GM18517 (cell line): ENCODE results near the gene TANC1.

ENCODE experiments used
- ATAC-seq: cut with Tn5 transposase; IDR thresholded peaks from one replicate; pipeline ENCODE4 v1.9.1; 2021; ENCODE audit warnings: mild to moderate bottlenecking, moderate library complexity; ENCODE audit not compliant: unreplicated experiment

TANC1 gene

GRCh38 chr2:159053161-159054031 is 85.0 kb downstream of the TANC1 start:
- ATAC-seq = no peak

- ATAC-seq = no peak
These were observed 85.5 kb downstream of the TANC1 start for GRCh38 chr2:159054032-159054334.

DNA sequence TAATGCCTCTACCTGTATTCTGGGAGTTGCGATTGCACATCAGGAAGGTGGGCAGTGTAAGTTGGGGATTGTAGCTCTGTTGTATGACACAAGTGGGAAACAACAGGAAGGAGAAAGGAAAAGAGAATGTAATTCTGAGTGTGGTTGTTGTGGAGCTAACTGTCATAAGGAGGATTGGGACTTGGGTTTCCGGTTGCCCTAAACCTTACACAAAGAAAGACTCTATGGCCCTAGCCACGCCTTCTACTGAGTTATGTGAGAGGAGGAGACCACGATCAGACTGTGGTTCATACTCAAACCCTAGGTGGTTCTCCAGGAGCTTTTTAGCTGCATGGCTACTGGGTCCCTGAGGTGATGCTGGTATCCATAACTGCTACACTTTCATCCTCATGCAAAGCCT is 86.5 kb downstream of the TANC1 start:
- ATAC-seq = no peak

- ATAC-seq = no peak
These were observed 92.1 kb downstream of the TANC1 start for GRCh38 chr2:159060518-159060917.

DNA sequence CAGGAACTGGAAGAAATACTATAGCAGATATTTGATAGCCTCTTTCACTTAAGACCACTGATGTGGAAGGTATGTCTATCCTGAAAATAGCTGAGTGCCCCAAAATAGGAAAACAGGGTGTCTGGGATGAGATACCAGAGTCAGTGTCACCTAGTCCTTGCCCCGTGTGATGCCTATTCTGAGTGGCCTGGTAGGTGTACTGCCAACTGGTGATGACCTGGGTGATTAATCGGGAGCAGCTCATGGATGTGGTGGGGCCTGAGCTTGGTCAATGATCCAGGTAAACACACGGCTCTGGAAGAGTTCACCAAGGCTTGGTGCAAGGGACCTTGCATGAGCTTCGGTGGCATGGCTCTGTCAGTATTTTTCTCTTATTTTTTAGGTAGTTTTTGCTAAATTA is 95.2 kb downstream of the TANC1 start:
- ATAC-seq = no peak

GRCh38 chr2:159064446-159065301 is 96.2 kb downstream of the TANC1 start:
- ATAC-seq = no peak

DNA sequence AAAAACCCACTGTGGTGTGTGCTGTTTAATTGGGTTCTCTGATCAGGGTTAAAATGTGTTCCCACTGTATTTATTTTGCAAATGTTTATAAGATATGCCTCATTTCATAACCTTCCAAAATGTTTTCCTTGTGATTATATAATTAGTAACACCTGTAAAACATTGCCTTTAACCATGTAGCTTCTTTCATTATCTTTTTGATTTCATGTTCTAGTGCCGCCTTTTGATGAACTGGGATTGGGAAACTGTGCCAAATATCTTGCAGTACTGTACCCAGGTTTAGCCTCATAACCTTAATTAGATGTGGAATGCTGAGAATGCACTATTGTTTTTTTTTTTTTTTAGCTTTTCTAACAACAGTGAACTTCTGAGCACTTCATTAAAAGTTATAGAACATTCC is 96.9 kb downstream of the TANC1 start:
- no peak for ATAC-seq

DNA sequence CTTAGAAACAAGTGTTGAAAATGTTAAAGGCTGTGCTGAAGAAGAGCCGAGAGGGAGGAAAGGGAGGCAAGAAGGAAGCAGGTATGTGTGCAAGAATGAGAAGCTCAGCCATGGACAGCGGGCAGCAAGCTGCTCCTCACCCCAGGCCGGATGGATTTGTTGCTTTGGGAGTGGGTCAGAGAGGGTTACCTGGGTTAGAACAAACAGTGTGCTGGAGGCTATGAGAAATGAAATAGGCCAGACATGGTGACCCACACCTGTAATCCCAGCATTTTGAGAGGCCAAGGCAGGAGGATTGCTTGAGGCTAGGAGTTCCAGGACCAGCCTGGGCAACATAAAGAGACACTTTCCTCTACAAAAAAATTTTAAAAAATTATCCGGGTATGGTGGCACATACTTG is 97.5 kb downstream of the TANC1 start:
- ATAC-seq = no peak

DNA sequence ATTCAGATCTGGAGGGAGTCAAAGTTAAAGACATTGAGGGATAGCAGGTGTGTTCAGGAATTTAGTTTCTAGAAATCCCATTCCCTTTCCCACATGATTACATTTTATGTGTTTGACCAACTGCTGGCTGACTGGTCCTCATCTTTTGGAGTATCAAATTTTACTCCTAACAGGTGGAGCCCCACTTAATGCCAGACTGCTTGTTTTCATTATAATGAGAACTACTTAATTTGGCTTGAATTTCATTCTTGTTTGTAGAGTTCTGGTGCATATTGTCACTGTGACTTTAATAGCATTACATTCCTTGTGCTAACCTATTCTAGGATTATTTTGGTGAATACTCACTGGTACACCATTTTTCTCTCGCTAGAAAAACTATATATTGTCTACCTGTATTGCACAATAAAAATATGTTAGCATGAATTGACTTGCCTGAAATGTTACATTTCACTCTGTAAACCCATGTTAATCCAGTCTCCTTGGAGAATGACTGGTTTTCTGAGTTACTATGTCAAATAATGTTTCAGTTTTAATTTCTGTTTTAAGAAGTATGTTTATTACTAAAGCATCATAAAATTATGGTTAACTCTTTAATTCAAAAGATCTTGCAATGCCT is 98.2 kb downstream of the TANC1 start:
- ATAC-seq = no peak

DNA sequence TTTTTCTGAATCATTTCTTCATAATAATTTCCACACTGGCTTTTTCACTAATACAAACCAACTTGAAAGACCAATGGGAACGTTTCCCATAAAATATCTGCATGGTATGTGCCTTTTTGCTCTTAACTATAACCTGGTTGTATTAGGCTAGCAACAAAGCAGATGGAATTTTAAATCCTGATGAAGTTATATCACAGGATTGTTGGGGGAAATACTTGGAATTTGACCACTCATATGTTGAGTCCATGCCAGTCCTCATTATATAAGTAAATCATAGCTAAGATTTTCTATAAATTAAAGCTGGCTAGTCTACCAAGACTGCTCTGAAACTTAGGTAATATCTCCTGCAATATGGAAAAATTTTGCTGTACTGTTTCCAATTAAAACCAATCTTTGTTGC is 99.5 kb downstream of the TANC1 start:
- ATAC-seq = no peak

GRCh38 chr2:159069229-159069628 is 100.8 kb downstream of the TANC1 start:
- no peak for ATAC-seq

DNA sequence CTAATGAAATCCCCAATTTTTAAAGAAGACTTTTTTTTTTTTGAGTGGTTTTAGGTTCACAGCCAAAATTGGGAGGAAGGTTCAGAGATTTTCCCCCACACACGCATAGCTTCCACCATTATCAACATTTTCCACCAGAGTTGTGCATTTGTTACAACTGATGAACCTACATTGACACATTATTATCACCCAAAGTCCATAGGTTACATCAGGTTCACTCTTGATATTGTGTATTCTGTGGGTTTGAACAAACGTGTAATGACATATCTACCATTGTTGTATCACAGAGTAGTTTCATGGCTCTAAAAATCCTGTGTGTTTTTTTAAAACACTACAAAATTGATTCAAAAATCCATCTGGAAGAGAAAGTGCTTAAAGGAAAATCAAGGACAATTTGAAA is 101.8 kb downstream of the TANC1 start:
- no peak for ATAC-seq

- no peak for ATAC-seq
These were observed 102.9 kb downstream of the TANC1 start for GRCh38 chr2:159071190-159071915.

GRCh38 chr2:159072795-159073194 is 104.4 kb downstream of the TANC1 start:
- ATAC-seq = no peak

DNA sequence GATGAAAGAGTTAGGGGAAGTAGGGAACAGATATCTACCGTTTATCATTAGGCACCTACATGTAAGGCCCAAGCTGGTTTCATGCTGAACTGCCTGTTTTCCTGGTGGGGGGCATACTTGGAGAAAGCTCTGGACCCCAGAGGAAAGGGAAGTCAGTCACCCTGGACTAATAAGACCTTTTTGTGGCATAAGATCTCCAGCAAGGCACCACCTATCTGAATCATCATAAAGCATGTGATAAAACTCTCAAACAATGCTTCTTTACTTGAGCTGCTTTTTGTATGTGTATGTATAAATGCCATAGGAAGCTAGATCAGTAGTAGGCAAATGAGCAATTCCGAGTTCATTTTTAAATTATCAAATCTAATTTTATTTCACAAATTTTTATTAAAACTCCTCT is 104.8 kb downstream of the TANC1 start:
- no peak for ATAC-seq

- no peak for ATAC-seq
These were observed 106.2 kb downstream of the TANC1 start for GRCh38 chr2:159074605-159075004.

DNA sequence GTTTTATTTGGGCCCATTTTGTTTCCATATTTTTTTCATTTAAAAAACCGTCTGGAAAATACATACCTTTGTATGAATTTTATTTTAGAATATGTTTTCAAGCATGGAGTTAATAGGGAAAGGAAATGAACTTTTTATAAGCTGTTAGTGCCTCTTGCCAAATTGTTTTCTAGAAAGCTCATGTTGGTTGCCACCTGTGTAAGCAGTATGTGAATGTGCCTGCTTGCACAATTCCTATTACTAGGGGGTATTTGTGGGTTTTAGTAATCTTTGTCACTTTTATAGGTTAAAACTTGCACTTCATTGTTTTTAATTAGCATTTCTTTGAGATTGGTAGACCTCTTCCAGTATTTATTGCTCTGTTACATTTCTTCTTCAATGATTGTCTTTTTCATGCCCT is 107.3 kb downstream of the TANC1 start:
- no peak for ATAC-seq

GRCh38 chr2:159076241-159076640 is 107.8 kb downstream of the TANC1 start:
- ATAC-seq = no peak

DNA sequence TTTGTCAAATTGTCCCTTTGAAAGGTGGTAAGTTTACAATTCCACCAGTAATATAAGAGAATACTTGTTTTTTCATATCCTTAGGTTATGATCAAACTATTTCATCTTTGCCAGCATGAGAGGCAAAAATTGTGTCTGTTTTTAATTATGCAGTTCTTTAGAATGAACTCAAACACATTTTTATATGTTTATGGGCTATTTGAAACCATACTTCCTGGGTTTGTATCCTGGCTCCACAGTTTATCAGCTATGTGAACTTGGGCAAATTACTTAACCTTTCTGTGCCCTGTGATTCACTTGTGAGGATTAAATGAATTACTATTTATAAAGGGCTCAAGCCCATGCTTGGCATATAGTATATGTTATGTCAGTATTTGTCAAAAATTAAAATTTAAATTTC is 109.4 kb downstream of the TANC1 start:
- ATAC-seq = no peak

- ATAC-seq = no peak
These were observed 110.0 kb downstream of the TANC1 start for GRCh38 chr2:159078443-159078842.

GRCh38 chr2:159080641-159081040 is 112.2 kb downstream of the TANC1 start:
- ATAC-seq = no peak
